ENCODE results near the gene ECT2. TPM values are rescaled to one million over a fixed set of nuclear protein-coding genes. Genes with fewer than 3 reads are reported as not detected.

Gene ECT2
- total and polyA plus RNA-seq, 2 of the 8 experiments (the other 6 are each of a cell fraction or from before 2014, with no cell fraction given), result 19.5 to 88.7 TPM

- TF ChIP-seq, protein P1, sequence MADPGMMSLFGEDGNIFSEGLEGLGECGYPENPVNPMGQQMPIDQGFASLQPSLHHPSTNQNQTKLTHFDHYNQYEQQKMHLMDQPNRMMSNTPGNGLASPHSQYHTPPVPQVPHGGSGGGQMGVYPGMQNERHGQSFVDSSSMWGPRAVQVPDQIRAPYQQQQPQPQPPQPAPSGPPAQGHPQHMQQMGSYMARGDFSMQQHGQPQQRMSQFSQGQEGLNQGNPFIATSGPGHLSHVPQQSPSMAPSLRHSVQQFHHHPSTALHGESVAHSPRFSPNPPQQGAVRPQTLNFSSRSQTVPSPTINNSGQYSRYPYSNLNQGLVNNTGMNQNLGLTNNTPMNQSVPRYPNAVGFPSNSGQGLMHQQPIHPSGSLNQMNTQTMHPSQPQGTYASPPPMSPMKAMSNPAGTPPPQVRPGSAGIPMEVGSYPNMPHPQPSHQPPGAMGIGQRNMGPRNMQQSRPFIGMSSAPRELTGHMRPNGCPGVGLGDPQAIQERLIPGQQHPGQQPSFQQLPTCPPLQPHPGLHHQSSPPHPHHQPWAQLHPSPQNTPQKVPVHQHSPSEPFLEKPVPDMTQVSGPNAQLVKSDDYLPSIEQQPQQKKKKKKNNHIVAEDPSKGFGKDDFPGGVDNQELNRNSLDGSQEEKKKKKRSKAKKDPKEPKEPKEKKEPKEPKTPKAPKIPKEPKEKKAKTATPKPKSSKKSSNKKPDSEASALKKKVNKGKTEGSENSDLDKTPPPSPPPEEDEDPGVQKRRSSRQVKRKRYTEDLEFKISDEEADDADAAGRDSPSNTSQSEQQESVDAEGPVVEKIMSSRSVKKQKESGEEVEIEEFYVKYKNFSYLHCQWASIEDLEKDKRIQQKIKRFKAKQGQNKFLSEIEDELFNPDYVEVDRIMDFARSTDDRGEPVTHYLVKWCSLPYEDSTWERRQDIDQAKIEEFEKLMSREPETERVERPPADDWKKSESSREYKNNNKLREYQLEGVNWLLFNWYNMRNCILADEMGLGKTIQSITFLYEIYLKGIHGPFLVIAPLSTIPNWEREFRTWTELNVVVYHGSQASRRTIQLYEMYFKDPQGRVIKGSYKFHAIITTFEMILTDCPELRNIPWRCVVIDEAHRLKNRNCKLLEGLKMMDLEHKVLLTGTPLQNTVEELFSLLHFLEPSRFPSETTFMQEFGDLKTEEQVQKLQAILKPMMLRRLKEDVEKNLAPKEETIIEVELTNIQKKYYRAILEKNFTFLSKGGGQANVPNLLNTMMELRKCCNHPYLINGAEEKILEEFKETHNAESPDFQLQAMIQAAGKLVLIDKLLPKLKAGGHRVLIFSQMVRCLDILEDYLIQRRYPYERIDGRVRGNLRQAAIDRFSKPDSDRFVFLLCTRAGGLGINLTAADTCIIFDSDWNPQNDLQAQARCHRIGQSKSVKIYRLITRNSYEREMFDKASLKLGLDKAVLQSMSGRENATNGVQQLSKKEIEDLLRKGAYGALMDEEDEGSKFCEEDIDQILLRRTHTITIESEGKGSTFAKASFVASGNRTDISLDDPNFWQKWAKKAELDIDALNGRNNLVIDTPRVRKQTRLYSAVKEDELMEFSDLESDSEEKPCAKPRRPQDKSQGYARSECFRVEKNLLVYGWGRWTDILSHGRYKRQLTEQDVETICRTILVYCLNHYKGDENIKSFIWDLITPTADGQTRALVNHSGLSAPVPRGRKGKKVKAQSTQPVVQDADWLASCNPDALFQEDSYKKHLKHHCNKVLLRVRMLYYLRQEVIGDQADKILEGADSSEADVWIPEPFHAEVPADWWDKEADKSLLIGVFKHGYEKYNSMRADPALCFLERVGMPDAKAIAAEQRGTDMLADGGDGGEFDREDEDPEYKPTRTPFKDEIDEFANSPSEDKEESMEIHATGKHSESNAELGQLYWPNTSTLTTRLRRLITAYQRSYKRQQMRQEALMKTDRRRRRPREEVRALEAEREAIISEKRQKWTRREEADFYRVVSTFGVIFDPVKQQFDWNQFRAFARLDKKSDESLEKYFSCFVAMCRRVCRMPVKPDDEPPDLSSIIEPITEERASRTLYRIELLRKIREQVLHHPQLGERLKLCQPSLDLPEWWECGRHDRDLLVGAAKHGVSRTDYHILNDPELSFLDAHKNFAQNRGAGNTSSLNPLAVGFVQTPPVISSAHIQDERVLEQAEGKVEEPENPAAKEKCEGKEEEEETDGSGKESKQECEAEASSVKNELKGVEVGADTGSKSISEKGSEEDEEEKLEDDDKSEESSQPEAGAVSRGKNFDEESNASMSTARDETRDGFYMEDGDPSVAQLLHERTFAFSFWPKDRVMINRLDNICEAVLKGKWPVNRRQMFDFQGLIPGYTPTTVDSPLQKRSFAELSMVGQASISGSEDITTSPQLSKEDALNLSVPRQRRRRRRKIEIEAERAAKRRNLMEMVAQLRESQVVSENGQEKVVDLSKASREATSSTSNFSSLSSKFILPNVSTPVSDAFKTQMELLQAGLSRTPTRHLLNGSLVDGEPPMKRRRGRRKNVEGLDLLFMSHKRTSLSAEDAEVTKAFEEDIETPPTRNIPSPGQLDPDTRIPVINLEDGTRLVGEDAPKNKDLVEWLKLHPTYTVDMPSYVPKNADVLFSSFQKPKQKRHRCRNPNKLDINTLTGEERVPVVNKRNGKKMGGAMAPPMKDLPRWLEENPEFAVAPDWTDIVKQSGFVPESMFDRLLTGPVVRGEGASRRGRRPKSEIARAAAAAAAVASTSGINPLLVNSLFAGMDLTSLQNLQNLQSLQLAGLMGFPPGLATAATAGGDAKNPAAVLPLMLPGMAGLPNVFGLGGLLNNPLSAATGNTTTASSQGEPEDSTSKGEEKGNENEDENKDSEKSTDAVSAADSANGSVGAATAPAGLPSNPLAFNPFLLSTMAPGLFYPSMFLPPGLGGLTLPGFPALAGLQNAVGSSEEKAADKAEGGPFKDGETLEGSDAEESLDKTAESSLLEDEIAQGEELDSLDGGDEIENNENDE (IDR thresholded peaks at IDR 0.05; ENCODE audit: insufficient replicate concordance, low read length), result peak; percentile 55
- 0 out of 2 replicates have a peak, but pooled peaks have one; percentile 7 for TF ChIP-seq KDM5A (IDR thresholded peaks at IDR 0.05; ENCODE audit: low read length)
- TF ChIP-seq, protein P2, sequence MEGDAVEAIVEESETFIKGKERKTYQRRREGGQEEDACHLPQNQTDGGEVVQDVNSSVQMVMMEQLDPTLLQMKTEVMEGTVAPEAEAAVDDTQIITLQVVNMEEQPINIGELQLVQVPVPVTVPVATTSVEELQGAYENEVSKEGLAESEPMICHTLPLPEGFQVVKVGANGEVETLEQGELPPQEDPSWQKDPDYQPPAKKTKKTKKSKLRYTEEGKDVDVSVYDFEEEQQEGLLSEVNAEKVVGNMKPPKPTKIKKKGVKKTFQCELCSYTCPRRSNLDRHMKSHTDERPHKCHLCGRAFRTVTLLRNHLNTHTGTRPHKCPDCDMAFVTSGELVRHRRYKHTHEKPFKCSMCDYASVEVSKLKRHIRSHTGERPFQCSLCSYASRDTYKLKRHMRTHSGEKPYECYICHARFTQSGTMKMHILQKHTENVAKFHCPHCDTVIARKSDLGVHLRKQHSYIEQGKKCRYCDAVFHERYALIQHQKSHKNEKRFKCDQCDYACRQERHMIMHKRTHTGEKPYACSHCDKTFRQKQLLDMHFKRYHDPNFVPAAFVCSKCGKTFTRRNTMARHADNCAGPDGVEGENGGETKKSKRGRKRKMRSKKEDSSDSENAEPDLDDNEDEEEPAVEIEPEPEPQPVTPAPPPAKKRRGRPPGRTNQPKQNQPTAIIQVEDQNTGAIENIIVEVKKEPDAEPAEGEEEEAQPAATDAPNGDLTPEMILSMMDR (IDR thresholded peaks at IDR 0.05; ENCODE audit: control extremely low read depth in 1 of 3, insufficient read depth in 1 of 3, low read depth in 1 of 3, low read length in 3 of 3), result no peak
These were observed 508 bp upstream of the ECT2 start (continued) for GRCh38 chr3:172750069-172750367.
